Putamen (tissue), 1 donor: Measurements from ENCODE around the gene OR2T33.
A peak's percentile ranks its signal among the peaks of the same experiment; 100 is the strongest.
"Not testable (repeated sequence)": the region's sequence is repeated elsewhere in the genome, so short reads cannot be mapped to it uniquely, and the experiment has no call there.

Experiments used
- DNase-seq: peaks from one replicate; pipeline ENCODE4 v3.0.0-alpha.2; 2016; ENCODE audit warnings: low spot score

The OR2T33 gene, protein sequence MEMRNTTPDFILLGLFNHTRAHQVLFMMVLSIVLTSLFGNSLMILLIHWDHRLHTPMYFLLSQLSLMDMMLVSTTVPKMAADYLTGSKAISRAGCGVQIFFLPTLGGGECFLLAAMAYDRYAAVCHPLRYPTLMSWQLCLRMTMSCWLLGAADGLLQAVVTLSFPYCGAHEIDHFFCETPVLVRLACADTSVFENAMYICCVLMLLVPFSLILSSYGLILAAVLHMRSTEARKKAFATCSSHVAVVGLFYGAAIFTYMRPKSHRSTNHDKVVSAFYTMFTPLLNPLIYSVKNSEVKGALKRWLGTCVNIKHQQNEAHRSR

GRCh38 chr1:248277876-248278275 lies at the start of gene OR2T33:
OR2T33 (minus strand) TSS chr1:248277976; CDS start chr1:248273814, 4,162 bp downstream.
- no peak for DNase-seq

DNA sequence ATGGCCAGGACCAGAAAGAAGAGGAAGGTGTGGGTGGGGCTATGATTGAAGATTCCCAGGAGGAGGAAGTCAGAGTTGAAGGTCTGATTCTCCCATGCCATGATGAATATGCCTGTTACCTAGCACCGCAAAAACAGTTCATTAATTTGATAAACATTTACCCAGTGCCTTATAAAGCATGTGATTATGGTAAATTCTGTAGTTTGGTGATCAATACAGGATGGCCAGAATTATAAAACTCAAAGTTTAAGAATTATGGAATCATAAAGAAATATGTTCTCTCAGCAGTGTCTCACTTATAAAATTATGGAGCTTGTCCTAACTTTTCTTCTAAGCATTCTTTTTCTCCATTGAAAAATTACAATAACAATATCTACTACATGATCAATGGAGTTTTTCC lies 46.7 kb upstream of the OR2T33 start, which contains the start of gene OR2M7:
TSS of gene OR2M7 (minus strand) at position 101 of the 400 bp plus-strand sequence. CDS start at position 101, 0 bp downstream.
- no peak for DNase-seq

DNA sequence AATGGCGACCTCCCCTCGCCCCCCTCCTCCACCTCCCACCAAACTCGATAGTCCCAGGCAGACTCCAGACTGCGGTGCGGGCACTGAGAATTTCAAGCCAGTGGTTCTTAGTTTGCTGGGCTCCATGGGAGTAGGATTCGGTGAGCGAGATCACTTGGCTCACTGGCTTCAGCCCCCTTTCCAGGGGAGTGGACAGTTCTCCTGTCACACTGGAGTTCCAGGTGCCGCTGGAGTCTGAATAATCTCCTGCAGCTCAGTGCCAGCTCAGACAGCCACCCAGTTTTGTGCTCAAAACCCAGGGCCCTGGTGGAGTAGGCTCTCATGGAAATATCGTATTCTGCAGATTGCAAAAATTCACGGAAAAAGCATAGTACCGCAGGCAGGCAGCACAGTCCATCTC lies 39.0 kb upstream of the OR2T33 start:
- no peak for DNase-seq

- DNase-seq: not testable (repeated sequence)
These were observed 29.0 kb upstream of the OR2T33 start for GRCh38 chr1:248306740-248307139.

GRCh38 chr1:248306103-248306502 lies 28.3 kb upstream of the OR2T33 start:
- DNase-seq: no peak

DNA sequence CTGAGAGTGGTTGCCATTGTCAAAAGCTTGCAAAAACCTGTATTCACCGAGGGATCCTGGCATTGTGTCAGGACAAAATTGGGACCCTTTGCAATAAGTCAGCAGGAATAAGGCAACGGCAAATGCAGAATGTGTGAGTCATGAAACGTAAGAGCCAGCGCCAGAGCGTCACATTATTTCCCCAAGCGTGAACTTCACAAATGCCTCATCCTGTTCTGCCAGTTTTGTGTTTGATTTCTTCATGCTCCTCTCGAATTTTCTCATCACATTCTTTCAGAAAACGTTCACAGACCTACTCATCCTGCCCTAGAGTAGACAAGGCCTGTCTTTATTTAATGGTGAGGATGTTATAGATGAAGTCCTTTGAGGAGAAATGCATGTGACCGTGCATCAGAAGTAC lies 27.9 kb upstream of the OR2T33 start:
- not testable (repeated sequence) for DNase-seq

GRCh38 chr1:248303324-248303723 lies 25.5 kb upstream of the OR2T33 start, which contains the start of gene OR2T12:
OR2T12 (minus strand) TSS chr1:248303424; CDS start chr1:248295578, 7,846 bp downstream.
- no peak for DNase-seq

GRCh38 chr1:248288391-248288790 lies 10.6 kb upstream of the OR2T33 start:
- DNase-seq: no peak

- DNase-seq: not testable (repeated sequence)
These were observed 4.6 kb downstream of the OR2T33 start for GRCh38 chr1:248273225-248273624.

DNA sequence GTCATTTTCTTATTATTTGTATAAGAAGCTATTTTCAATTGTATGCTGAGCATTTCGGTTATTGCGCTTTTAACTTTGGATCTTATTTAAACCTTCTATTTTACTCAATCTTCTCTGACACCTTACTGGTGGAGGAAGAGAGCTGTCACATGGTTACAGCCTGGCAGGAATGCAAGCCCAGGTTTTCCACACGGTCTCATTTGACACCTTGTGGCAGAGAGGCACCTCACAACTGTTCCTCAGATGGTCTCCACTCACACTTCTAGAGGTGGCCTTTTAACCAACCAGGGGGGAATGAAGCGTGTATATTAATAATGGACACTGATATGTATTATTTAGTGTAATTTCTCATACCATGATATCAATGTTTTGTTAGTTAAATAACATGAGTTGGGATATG lies 9.6 kb downstream of the OR2T33 start:
- no peak for DNase-seq

- DNase-seq: not testable (repeated sequence)
These were observed 18.5 kb downstream of the OR2T33 start for GRCh38 chr1:248259309-248259708.

DNA sequence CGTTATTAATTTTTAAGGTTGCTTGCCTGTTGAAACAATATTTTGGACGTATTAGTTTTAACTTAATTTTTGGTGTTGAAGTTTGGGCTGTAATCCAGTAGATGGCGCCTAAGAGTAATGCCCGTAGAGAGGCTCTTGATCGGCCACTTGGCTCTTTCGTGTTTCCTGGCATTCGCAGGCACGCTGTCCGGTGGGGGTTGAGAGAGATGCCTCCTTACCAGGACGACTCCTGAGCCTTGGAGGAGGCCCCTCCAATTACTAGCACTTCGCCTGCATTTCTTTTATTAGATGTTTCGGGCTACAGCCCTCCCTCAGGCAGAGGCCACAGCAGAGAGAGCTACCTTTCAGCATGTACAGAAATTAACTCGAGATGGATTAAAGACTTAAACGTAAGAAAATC lies 34.6 kb downstream of the OR2T33 start:
- DNase-seq: peak; percentile 41

DNA sequence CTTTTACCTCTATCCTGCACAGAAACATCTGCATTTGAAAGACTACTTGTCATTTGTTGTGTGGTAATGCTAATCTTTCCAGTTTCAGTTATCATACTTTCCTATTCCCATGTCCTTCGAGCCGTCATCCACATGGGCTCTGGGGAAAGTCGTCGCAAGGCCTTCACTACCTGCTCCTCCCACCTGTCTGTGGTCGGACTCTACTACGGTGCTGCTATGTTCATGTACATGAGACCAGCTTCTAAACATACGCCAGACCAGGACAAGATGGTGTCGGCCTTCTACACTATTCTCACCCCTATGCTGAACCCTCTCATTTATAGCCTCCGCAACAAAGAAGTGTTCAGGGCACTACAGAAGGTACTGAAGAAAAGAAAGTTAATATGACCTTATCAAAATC lies 38.3 kb downstream of the OR2T33 start:
- DNase-seq: no peak

GRCh38 chr1:248231117-248231516 lies 46.7 kb downstream of the OR2T33 start, which contains the start of gene OR2M4:
OR2M4 (plus strand) TSS chr1:248231417; CDS start chr1:248238929, 7,512 bp downstream.
- no peak for DNase-seq

DNA sequence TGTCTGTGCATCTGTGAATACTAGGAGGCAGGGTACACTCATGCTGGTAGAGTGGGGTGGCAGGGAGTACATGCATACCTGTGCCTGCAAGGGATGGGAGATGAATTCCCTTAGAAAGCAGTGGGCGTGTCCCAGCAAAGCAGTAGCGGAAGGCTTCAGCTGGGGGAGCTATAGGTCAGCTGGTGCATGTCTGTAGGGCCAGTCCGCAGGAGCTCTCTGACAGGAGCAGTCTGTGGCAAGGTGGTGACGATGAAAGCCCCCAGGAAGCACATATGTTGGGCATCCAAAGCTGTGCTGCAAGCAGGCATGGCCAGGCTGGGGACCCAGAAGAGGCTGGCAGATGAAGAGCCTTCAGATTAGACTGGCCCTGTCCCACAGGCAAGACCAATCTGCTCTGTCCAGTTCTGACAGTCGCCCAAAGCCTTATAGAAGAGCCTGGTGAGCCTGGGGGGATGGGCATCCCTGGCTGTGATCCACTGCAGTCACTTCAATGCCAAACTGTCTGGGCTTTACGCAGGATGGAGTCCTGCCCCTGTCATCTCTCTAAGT lies 48.3 kb downstream of the OR2T33 start:
- DNase-seq: no peak

GRCh38 chr1:248225537-248225936 lies 52.2 kb downstream of the OR2T33 start:
- no peak for DNase-seq
